GM10248 (cell line): ENCODE data around the gene YIPF7.

Experiments
- CTCF ChIA-PET: fragments of 300-600 bp; sonication (Branson Sonifier 250); formaldehyde crosslinking; extraction: SDS; loops from one replicate; lab custom pipeline; 2021; ENCODE audit warnings: antibody characterized with exemption; lab: Yijun Ruan, JAX
- POLR2A ChIA-PET: fragments of 350-650 bp; sonication (Branson Sonifier 250); formaldehyde crosslinking; extraction: SDS; loops from one replicate; lab custom pipeline; 2020; ENCODE audit warnings: antibody characterized with exemption; lab: Yijun Ruan, JAX
- DNase-seq: peaks from one replicate; pipeline ENCODE4 v3.0.0; 2012; ENCODE audit errors: extremely low spot score
- CTCF ChIP-seq: IDR thresholded peaks from 2 replicates; pipeline ENCODE4 v1.5.1; 2012; ENCODE audit warnings: mild to moderate bottlenecking, low read depth; ENCODE audit errors: extremely low read depth, missing control alignments, control extremely low read depth

The YIPF7 gene

GRCh38 chr4:44651425-44651824 is at the start of gene YIPF7:
Gene YIPF7, minus strand, starts transcription at chr4:44651625. Its CDS starts 1,525 bp downstream, at chr4:44650100.
- no peak for DNase-seq
- TF ChIP-seq CTCF = no peak
- ChIA-PET POLR2A (no interaction called here), CTCF (interaction anchor here (1.2 kb wide), 1 partner anchor 9 kb away, joined by 4 read pairs; no protein-coding TSS in a partner anchor)

GRCh38 chr4:44701037-44701436 is 49.6 kb upstream of the YIPF7 start:
- no peak for DNase-seq
- POLR2A ChIA-PET = interaction anchor here (0.9 kb wide), 1 partner anchor 23 kb away, joined by 4 read pairs; no protein-coding TSS in a partner anchor
- CTCF ChIA-PET = interaction anchor here (0.7 to 1.7 kb wide), 5 partner anchors 11 to 24 kb away, joined by 3 to 5 read pairs (median 3); no protein-coding TSS in a partner anchor
- no peak for TF ChIP-seq CTCF

GRCh38 chr4:44700427-44700826 is 49.0 kb upstream of the YIPF7 start:
- ChIA-PET POLR2A (interaction anchor here (0.9 kb wide), 1 partner anchor 23 kb away, joined by 4 read pairs; no protein-coding TSS in a partner anchor), CTCF (interaction anchor here (0.7 to 1.7 kb wide), 4 partner anchors 19 to 23 kb away, joined by 3 to 5 read pairs (median 4); no protein-coding TSS in a partner anchor)
- no peak for TF ChIP-seq CTCF
- DNase-seq = no peak

- ChIA-PET CTCF (interaction anchor here (1.0 kb wide), 1 partner anchor 9 kb away, joined by 3 read pairs; no protein-coding TSS in a partner anchor), POLR2A (no interaction called here)
- no peak for TF ChIP-seq CTCF
- DNase-seq = no peak
Observed at GRCh38 chr4:44684648-44685047, 33.2 kb upstream of the YIPF7 start.

GRCh38 chr4:44679060-44679459 is 27.6 kb upstream of the YIPF7 start:
- no peak for DNase-seq
- no peak for TF ChIP-seq CTCF
- CTCF ChIA-PET = interaction anchor here (1.2 to 1.7 kb wide), 3 partner anchors 14 to 44 kb away, joined by 3 to 4 read pairs (median 4); no protein-coding TSS in a partner anchor
- POLR2A ChIA-PET = no interaction called here

GRCh38 chr4:44678094-44679041 is 26.9 kb upstream of the YIPF7 start, which contains the start of gene GUF1:
Gene GUF1, plus strand, starts transcription at chr4:44678420. Its CDS starts 203 bp downstream, at chr4:44678623.
- CTCF ChIA-PET = interaction anchor here (0.7 to 1.7 kb wide), 8 partner anchors 10 to 1547 kb away, joined by 3 to 6 read pairs (median 4); no protein-coding TSS in a partner anchor
- TF ChIP-seq CTCF = no peak
- POLR2A ChIA-PET = interaction anchor here (0.7 kb wide), 1 partner anchor 22 kb away, joined by 4 read pairs; no protein-coding TSS in a partner anchor
- DNase-seq = peak; percentile 89
